Measurements from ENCODE around the gene TRPC1.

DNA sequence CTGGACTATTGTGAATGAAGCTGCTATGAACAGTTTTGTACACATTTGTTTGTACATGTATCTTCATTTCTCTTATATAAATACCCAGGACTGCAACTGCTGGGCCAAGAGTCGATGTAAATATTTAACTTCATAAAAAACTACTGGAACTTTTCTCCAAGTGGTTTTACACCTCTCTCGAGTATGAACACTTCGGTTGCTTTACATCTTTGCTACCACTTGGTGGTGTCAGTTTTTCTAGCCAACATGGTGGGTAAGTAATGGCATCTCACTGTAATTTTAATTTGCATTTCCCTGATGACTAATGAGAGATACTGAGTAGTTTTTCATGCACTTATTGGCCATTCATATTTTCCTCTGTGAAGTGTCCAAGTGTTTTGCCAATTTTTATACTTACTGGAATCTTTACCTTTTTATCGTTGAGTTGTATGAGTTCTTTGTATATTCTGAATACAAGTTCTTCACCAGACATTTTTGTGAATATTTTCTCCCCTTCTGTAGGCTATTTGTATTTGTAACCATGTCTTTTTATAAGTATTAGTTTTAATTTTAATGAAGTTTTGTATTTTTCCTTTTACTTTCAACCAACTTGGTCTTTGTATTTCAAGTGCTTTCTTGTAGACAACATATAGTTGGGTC, 120.6 kb downstream of the TRPC1 start:
- TF ChIP-seq, protein P1, sequence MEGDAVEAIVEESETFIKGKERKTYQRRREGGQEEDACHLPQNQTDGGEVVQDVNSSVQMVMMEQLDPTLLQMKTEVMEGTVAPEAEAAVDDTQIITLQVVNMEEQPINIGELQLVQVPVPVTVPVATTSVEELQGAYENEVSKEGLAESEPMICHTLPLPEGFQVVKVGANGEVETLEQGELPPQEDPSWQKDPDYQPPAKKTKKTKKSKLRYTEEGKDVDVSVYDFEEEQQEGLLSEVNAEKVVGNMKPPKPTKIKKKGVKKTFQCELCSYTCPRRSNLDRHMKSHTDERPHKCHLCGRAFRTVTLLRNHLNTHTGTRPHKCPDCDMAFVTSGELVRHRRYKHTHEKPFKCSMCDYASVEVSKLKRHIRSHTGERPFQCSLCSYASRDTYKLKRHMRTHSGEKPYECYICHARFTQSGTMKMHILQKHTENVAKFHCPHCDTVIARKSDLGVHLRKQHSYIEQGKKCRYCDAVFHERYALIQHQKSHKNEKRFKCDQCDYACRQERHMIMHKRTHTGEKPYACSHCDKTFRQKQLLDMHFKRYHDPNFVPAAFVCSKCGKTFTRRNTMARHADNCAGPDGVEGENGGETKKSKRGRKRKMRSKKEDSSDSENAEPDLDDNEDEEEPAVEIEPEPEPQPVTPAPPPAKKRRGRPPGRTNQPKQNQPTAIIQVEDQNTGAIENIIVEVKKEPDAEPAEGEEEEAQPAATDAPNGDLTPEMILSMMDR (IDR thresholded peaks at IDR 0.05): no peak
- TF ChIP-seq POLR2A (IDR thresholded peaks at IDR 0.05): no peak
